ENCODE results near the gene FOXG1. TPM values are rescaled to one million over a fixed set of nuclear protein-coding genes. Genes with fewer than 3 reads are reported as not detected.

Gene FOXG1
- total RNA-seq, 1 donor from 2014 or later: not detected

DNA sequence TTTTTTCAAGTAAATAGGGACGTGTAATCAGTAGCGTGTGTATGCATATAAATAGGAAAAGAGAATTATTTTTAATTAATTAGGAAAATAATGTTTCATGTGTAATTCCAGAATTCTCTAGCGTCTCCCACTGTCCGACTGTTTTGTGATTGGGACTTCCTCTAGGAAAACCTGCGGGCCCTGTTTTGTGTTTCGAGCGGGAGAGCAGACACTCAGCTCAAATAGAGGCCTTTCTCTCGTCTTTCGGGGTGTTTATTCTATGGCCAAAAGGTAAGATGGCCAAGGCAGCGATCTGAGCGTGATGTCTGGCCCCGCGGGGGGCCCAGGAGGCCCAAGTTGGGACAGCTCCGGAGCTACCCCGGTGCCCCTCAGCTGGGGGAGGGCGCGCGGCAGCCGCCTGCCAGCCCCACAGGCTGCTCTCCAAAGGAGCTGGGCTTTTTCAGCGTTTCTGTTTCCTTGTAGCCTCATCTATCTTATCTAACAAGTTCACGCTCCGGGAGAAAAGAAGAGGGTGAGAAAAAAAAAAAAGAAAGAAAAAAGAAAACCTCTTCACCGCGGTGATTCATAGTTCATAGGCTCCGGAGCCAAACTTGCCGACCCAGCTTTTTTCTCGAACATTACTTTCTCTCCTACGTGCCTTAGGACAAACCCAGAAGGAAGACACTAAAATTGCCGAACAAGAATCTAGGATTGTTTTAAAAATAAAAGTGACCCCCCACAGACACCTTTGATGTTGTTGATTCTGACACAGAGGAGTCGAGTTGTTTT, 7.5 kb upstream of the FOXG1 start:
- Mint-ChIP-seq H3K27ac (no peak overlapping the region), H3K36me3 (ENCODE audit: low read depth) (no peaks in the 10 kb centered on the region), H3K9me3 (no peaks in the 10 kb centered on the region), H3K4me1 (no peaks in the 10 kb centered on the region), H3K4me3 (no peak overlapping the region), H3K27me3 (peaks cover 77% of the 10 kb centered on the region)
- no peak for DNase-seq
- CTCF ChIA-PET: no interaction called here
- no peak for ATAC-seq (ENCODE audit: low read depth)
- TF ChIP-seq CTCF (IDR thresholded peaks at IDR 0.05): no peak
- POLR2A ChIA-PET: no interaction called here
- intact Hi-C loops (cut with micrococcal nuclease): no loop called here

DNA sequence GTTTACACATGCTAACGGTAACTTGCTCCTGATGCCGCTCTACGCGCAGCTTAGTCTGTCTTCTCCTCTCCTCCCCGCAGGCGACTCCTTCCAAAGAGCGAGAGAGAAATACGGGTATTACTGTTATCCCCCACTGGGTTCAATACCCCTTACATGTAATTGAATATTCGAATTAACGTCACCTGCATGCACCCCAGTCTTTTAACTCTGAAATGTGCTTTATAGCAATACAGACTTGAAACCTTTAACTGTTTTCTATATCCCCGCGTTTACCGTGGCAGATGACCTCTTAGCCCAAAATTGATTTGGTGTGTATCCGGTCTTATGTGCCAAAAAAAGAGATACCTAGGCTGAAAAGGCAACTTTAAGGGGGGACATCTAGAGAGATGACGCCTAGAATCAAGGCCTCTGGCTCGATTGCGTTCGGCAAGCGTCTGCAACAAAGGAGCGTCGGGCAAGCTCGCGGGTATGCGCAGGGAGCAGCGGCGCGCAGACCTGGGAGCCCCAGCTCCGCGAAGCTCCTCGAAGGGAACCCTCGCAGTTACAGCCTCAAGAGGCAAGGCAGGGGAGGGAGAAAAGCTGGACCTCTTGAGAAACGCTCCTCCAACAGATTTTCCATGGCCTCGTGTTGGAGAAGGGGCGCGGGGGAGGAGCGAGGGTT, 6.8 kb upstream of the FOXG1 start:
- intact Hi-C loops (cut with micrococcal nuclease): no loop called here
- POLR2A ChIA-PET: no interaction called here
- no peak overlapping the region for H3K27ac Mint-ChIP-seq
- peaks cover 73% of the 10 kb centered on the region for H3K27me3 Mint-ChIP-seq
- no peak for ATAC-seq (ENCODE audit: low read depth)
- no peaks in the 10 kb centered on the region for H3K36me3 Mint-ChIP-seq (ENCODE audit: low read depth)
- CTCF ChIA-PET: no interaction called here
- no peak for TF ChIP-seq CTCF (IDR thresholded peaks at IDR 0.05)
- H3K4me1 Mint-ChIP-seq: no peaks in the 10 kb centered on the region
- H3K4me3 Mint-ChIP-seq: no peak overlapping the region
- H3K9me3 Mint-ChIP-seq: no peaks in the 10 kb centered on the region
- DNase-seq: no peak

- H3K4me3 Mint-ChIP-seq: no peak overlapping the region
- intact Hi-C loops (cut with micrococcal nuclease): no loop called here
- no peak for TF ChIP-seq CTCF (IDR thresholded peaks at IDR 0.05)
- CTCF ChIA-PET: no interaction called here
- peaks cover 3% of the 10 kb centered on the region for H3K4me1 Mint-ChIP-seq
- peaks cover 73% of the 10 kb centered on the region for H3K27me3 Mint-ChIP-seq
- ATAC-seq (ENCODE audit: low read depth) (no peak), DNase-seq (no peak)
- H3K36me3 Mint-ChIP-seq (ENCODE audit: low read depth): no peaks in the 10 kb centered on the region
- H3K27ac Mint-ChIP-seq: no peak overlapping the region
- no peaks in the 10 kb centered on the region for H3K9me3 Mint-ChIP-seq
- POLR2A ChIA-PET: no interaction called here
Measured at GRCh38 chr14:28760431-28760996, 6.1 kb upstream of the FOXG1 start.

- ChIA-PET POLR2A (no interaction called here), CTCF (no interaction called here)
- Mint-ChIP-seq H3K9me3 (no peaks in the 10 kb centered on the region), H3K4me3 (no peak overlapping the region), H3K36me3 (ENCODE audit: low read depth) (no peaks in the 10 kb centered on the region), H3K27ac (no peak overlapping the region), H3K27me3 (peaks cover 73% of the 10 kb centered on the region), H3K4me1 (peaks cover 8% of the 10 kb centered on the region)
- TF ChIP-seq CTCF (IDR thresholded peaks at IDR 0.05): no peak
- DNase-seq: no peak
- no peak for ATAC-seq (ENCODE audit: low read depth)
- intact Hi-C loops (cut with micrococcal nuclease): no loop called here
Measured at GRCh38 chr14:28761438-28762291, 4.9 kb upstream of the FOXG1 start.
